SK-N-SH treated with all-trans-retinoic acid at 6 μM for 48 hours (cell line): Measurements from ENCODE around the gene ECE2.

ENCODE experiments used
- ATAC-seq: fragments of 200-7000 bp; cut with Tn5 transposase; 3 replicates; pipeline ENCODE4 v1.9.1; 2020; ENCODE audit warnings: mild to moderate bottlenecking, moderate library complexity
- BACH2 ChIP-seq: fragments of 250-450 bp; sonication (Bioruptor Pico); IDR thresholded peaks from 2 replicates; pipeline ENCODE4 v1.9.0; 2021; ENCODE audit warnings: mild to moderate bottlenecking, borderline replicate concordance
- CREB5 ChIP-seq: fragments of 250-450 bp; sonication (Bioruptor Pico); IDR thresholded peaks from 2 replicates; pipeline ENCODE4 v1.5.1; 2020; ENCODE audit warnings: low read depth, mild to moderate bottlenecking, moderate library complexity
- CSDC2 ChIP-seq: fragments of 250-450 bp; sonication (Bioruptor Pico); IDR thresholded peaks from 2 replicates; pipeline ENCODE4 v1.5.0; 2020; ENCODE audit warnings: mild to moderate bottlenecking, moderate library complexity
- CSRNP3 ChIP-seq: fragments of 250-450 bp; sonication (Bioruptor Pico); IDR thresholded peaks from 2 replicates; pipeline ENCODE4 v1.5.1; 2021; ENCODE audit warnings: mild to moderate bottlenecking, moderate library complexity
- ESRRG ChIP-seq: fragments of 250-450 bp; sonication (Bioruptor Pico); IDR thresholded peaks from 2 replicates; pipeline ENCODE4 v1.6.1; 2021; ENCODE audit warnings: mild to moderate bottlenecking
- GLIS3 ChIP-seq: fragments of 250-450 bp; sonication (Bioruptor Pico); IDR thresholded peaks from 2 replicates; pipeline ENCODE4 v1.5.0; 2020; ENCODE audit warnings: mild to moderate bottlenecking, moderate library complexity
- ISL1 ChIP-seq: fragments of 250-450 bp; sonication (Bioruptor Pico); IDR thresholded peaks from 2 replicates; pipeline ENCODE4 v2.1.2; 2022; ENCODE audit warnings: mild to moderate bottlenecking, moderate library complexity
- OSR1 ChIP-seq: fragments of 250-450 bp; sonication (Bioruptor Pico); IDR thresholded peaks from 2 replicates; pipeline ENCODE4 v1.8.0; 2022; ENCODE audit warnings: moderate library complexity, mild to moderate bottlenecking, inconsistent platforms
- PATZ1 ChIP-seq: fragments of 250-450 bp; sonication (Bioruptor Pico); IDR thresholded peaks from 2 replicates; pipeline ENCODE4 v1.8.0; 2020; ENCODE audit warnings: mild to moderate bottlenecking, moderate library complexity, borderline replicate concordance
- POU6F1 ChIP-seq: fragments of 250-450 bp; sonication (Bioruptor Pico); IDR thresholded peaks from 2 replicates; pipeline ENCODE4 v1.8.0; 2021; ENCODE audit warnings: low read depth, mild to moderate bottlenecking, moderate library complexity, borderline replicate concordance
- PPARA ChIP-seq: fragments of 250-450 bp; sonication (Bioruptor Pico); IDR thresholded peaks from 2 replicates; pipeline ENCODE4 v1.5.0; 2020; ENCODE audit warnings: mild to moderate bottlenecking, borderline replicate concordance
- RARB ChIP-seq: fragments of 250-450 bp; sonication (Bioruptor Pico); IDR thresholded peaks from 2 replicates; pipeline ENCODE4 v1.8.0; 2021; ENCODE audit warnings: mild to moderate bottlenecking, moderate library complexity
- TCF4 ChIP-seq: fragments of 250-450 bp; sonication (Bioruptor Pico); IDR thresholded peaks from 2 replicates; pipeline ENCODE4 v1.8.0; 2021; ENCODE audit warnings: mild to moderate bottlenecking, moderate library complexity, borderline replicate concordance
- TOX ChIP-seq: fragments of 250-450 bp; sonication (Bioruptor Pico); IDR thresholded peaks from 2 replicates; pipeline ENCODE4 v1.8.0; 2021; ENCODE audit warnings: mild to moderate bottlenecking, moderate library complexity, borderline replicate concordance
- TSHZ2 ChIP-seq: fragments of 250-450 bp; sonication (Bioruptor Pico); IDR thresholded peaks from 2 replicates; pipeline ENCODE4 v1.5.0; 2020; ENCODE audit warnings: mild to moderate bottlenecking, moderate library complexity
- ZC3H10 ChIP-seq: fragments of 250-450 bp; sonication (Bioruptor Pico); IDR thresholded peaks from 2 replicates; pipeline ENCODE4 v1.5.1; 2021; ENCODE audit warnings: mild to moderate bottlenecking, moderate library complexity
- ZFP30 ChIP-seq: fragments of 450-650 bp; formaldehyde crosslinking; IDR thresholded peaks from 2 replicates; pipeline ENCODE4 v1.5.0; 2022; ENCODE audit warnings: mild to moderate bottlenecking, moderate library complexity
- ZNF565 ChIP-seq: fragments of 450-650 bp; formaldehyde crosslinking; conservative IDR thresholded peaks from 2 replicates; pipeline ENCODE4 v1.5.0; 2020; ENCODE audit warnings: low read depth, mild to moderate bottlenecking, moderate library complexity
- ZNF70 ChIP-seq: fragments of 450-650 bp; formaldehyde crosslinking; IDR thresholded peaks from 2 replicates; pipeline ENCODE4 v1.5.0; 2020; ENCODE audit warnings: mild to moderate bottlenecking, moderate library complexity
- ZNF8 ChIP-seq: fragments of 450-650 bp; formaldehyde crosslinking; IDR thresholded peaks from 2 replicates; pipeline ENCODE4 v1.5.0; 2020; ENCODE audit warnings: mild to moderate bottlenecking, moderate library complexity

The ECE2 gene

GRCh38 chr3:184260724-184261269 lies 15.0 kb upstream of the ECE2 start (continued):
- TF ChIP-seq RARB (no peak), BACH2 (CRISPR knock-in tag) (no peak)

- no peak for TF ChIP-seq PPARA (CRISPR knock-in tag)
- TF ChIP-seq TSHZ2 (CRISPR knock-in tag), result no peak
- TF ChIP-seq PATZ1 (CRISPR knock-in tag), result no peak
- TF ChIP-seq ZNF8 (CRISPR knock-in tag), result no peak
- no peak for TF ChIP-seq RARB
- no peak for TF ChIP-seq CSRNP3 (CRISPR knock-in tag)
- TF ChIP-seq TOX (CRISPR knock-in tag), result no peak
- TF ChIP-seq ZC3H10 (CRISPR knock-in tag), result no peak
- no peak for TF ChIP-seq ISL1 (CRISPR knock-in tag)
- no peak for TF ChIP-seq ZNF565 (CRISPR knock-in tag)
- TF ChIP-seq ZNF70 (CRISPR knock-in tag), result no peak
- TF ChIP-seq POU6F1 (CRISPR knock-in tag), result no peak
- no peak for TF ChIP-seq OSR1
- no peak for TF ChIP-seq CREB5 (CRISPR knock-in tag)
- no peak for TF ChIP-seq ESRRG
- no peak for TF ChIP-seq TCF4 (CRISPR knock-in tag)
- TF ChIP-seq CSDC2, result no peak
- TF ChIP-seq ZFP30, result no peak
- no peak for TF ChIP-seq BACH2 (CRISPR knock-in tag)
- no peak for TF ChIP-seq GLIS3 (CRISPR knock-in tag)
- peak; percentile 68 for ATAC-seq
Measured at GRCh38 chr3:184261270-184261853, 14.5 kb upstream of the ECE2 start, which contains the start of gene CAMK2N2. TSS of gene CAMK2N2 (minus strand) at chr3:184261553. CDS start at chr3:184261285, 268 bp downstream.

GRCh38 chr3:184261854-184262763 lies 13.7 kb upstream of the ECE2 start:
- TF ChIP-seq ZNF8 (CRISPR knock-in tag), result no peak
- TF ChIP-seq PATZ1 (CRISPR knock-in tag), result no peak
- no peak for TF ChIP-seq ESRRG
- no peak for TF ChIP-seq CSDC2
- TF ChIP-seq, all 23 proteins: peak for 0
- peak; percentile 54 for ATAC-seq
